Retinal pigment epithelial cell (primary cell): Measurements from ENCODE around the gene ABHD11.

Experiments used
- DNase-seq: peaks from one replicate; pipeline ENCODE4 v3.0.0-alpha.2; 2010; ENCODE audit warnings: low read depth
- H3K4me3 ChIP-seq: 2 replicates; pipeline ENCODE4 v1.5.1; 2011; ENCODE audit warnings: mild to moderate bottlenecking, low read length, control low read depth, moderate library complexity
- CTCF ChIP-seq: conservative IDR thresholded peaks from 2 replicates; pipeline ENCODE4 v1.5.1; 2011; ENCODE audit warnings: low read depth, low read length, control low read depth, inconsistent platforms

The ABHD11 gene

GRCh38 chr7:73741600-73741999, 3.0 kb upstream of the ABHD11 start:
- TF ChIP-seq CTCF = no peak
- DNase-seq = no peak
- H3K4me3 ChIP-seq = no peak overlapping the region

DNA sequence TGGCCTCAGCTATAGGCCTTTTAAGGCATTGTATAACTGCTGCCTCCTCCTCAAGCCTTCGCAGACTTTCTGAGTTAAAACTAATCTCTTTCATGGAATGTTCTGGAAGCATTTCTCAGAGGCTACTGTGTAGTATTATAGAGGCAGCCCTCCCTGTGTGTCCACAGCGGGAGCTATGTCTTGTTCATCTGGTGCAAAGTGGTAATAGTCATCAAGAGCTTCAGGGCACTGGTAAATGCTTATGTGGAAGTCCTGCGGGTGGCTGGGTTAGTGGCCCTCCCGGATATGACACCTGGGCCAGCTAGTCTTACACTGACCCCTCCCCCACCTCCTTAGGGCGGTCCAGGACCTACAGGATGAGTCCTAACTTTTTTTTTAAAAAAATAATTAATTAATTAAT, 2.2 kb upstream of the ABHD11 start:
- TF ChIP-seq CTCF = no peak
- no peak overlapping the region for H3K4me3 ChIP-seq
- no peak for DNase-seq

DNA sequence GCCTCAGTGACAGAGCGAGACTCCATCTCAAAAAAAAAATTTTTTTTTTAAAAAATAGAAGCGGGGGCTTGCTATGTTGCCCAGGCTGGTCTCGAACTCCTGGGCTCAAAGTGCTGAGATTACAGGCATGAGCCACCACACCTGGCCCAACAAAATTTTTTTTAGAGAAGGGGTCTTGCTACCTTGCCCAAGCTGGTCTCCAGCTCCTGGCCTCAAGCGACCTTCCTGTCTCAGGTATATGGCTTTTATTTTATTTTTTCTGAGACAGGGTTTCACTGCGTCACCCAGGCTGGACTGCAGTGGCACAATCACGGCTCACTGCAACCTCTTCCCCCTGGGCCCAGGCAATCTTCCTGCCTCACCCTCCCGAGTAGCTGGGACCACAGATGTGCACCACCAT, 1.6 kb upstream of the ABHD11 start:
- no peak for TF ChIP-seq CTCF

GRCh38 chr7:73739387-73739767, 775 bp upstream of the ABHD11 start:
- H3K4me3 ChIP-seq = peak overlapping the region; percentile 73
- no peak for DNase-seq

More for the DNA sequence above, 1.6 kb upstream of the ABHD11 start:
- no peak for DNase-seq
- no peak overlapping the region for H3K4me3 ChIP-seq

DNA sequence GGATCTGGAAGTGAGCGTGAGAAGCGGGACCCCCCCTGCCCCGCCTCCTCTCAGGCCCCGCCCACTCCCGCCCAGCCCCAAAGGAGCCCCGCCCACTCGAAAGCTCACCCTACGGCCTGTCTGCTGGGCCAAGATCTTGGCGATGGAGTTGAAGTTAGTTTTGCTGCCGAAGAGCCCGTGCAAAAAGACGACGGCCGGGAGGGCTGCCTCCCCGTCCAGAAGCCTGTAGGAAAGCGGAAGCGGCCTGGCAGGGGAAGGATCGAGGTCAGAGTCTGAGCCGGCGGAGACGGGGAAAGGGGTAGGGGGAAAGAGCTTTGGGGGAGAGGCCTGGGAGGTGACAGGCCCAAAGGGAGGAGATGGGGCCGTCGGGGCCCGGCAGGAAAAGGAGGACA, 386 bp downstream of the ABHD11 start:
- DNase-seq = no peak
- no peak for TF ChIP-seq CTCF
- peak overlapping the region; percentile 71 for H3K4me3 ChIP-seq

More at GRCh38 chr7:73739387-73739767, 775 bp upstream of the ABHD11 start:
- no peak for TF ChIP-seq CTCF

DNA sequence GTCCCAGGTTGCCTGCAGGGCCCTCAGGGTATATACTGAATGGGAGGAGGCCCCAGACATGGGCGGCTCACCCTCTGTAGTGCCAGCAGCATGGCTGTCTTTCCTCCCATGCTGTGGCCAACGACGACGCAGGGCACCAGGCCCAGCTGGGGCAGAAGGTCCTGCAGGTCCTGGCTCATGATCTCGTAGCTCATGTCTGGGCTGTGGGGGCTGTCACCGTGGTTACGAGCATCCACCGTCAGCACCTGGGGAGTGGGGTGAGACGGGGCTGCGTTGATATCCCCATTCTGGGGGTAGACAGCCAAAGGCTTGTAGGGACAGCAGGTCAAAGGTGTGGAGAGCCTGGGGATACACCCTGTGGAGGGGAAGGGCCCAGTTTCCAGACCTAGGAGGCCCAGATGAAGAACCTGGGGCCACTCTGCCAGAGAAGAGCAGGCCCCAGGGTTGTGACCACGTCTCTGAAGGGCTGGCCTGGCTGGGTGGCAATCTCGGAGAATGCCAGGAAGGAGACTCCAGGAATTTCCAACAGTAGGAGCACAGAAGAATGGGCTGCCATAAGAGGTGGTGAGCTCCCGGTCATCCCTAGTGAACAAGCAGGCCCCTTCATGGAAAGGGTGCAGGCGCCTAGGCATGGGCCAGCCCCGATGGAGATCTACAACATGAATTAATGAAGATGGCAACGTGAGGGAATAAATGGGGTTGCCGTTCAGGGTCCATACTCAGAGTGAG, 947 bp downstream of the ABHD11 start:
- TF ChIP-seq CTCF = no peak
- no peak for DNase-seq
- H3K4me3 ChIP-seq = peak overlapping the region; percentile 71

GRCh38 chr7:73736885-73737284, 1.7 kb downstream of the ABHD11 start:
- no peak for DNase-seq
- H3K4me3 ChIP-seq = no peak overlapping the region
- TF ChIP-seq CTCF = no peak
